Activated gamma-delta T cell (primary cell): ENCODE results near the gene EXOC4.

Experiments used
- DNase-seq: peaks from one replicate; lab custom pipeline; 2025; lab: John Stamatoyannopoulos, UW

EXOC4 gene

GRCh38 chr7:133539016-133539415 is 286.1 kb downstream of the EXOC4 start:
- DNase-seq: no peak

GRCh38 chr7:133540096-133540860 is 287.4 kb downstream of the EXOC4 start:
- no peak for DNase-seq

GRCh38 chr7:133542209-133542780 is 289.4 kb downstream of the EXOC4 start:
- no peak for DNase-seq

GRCh38 chr7:133543657-133544056 is 290.8 kb downstream of the EXOC4 start:
- no peak for DNase-seq

- DNase-seq: no peak
Observed at GRCh38 chr7:133545618-133546017, 292.7 kb downstream of the EXOC4 start.

- no peak for DNase-seq
Observed at GRCh38 chr7:133547981-133548380, 295.1 kb downstream of the EXOC4 start.

GRCh38 chr7:133549633-133550032 is 296.8 kb downstream of the EXOC4 start:
- DNase-seq: no peak

GRCh38 chr7:133550145-133550544 is 297.3 kb downstream of the EXOC4 start:
- DNase-seq: no peak

GRCh38 chr7:133550811-133551210 is 297.9 kb downstream of the EXOC4 start:
- DNase-seq: no peak

- no peak for DNase-seq
Observed at GRCh38 chr7:133551466-133551865, 298.6 kb downstream of the EXOC4 start.

GRCh38 chr7:133552079-133552478 is 299.2 kb downstream of the EXOC4 start:
- DNase-seq: no peak

- no peak for DNase-seq
Observed at GRCh38 chr7:133554330-133554729, 301.5 kb downstream of the EXOC4 start.

GRCh38 chr7:133556048-133556447 is 303.2 kb downstream of the EXOC4 start:
- no peak for DNase-seq

GRCh38 chr7:133556553-133556952 is 303.7 kb downstream of the EXOC4 start:
- DNase-seq: no peak

GRCh38 chr7:133560900-133561299 is 308.0 kb downstream of the EXOC4 start:
- DNase-seq: no peak

- no peak for DNase-seq
Observed at GRCh38 chr7:133561396-133561795, 308.5 kb downstream of the EXOC4 start.

GRCh38 chr7:133562621-133563020 is 309.7 kb downstream of the EXOC4 start:
- DNase-seq: no peak

GRCh38 chr7:133563251-133563650 is 310.4 kb downstream of the EXOC4 start:
- no peak for DNase-seq

- no peak for DNase-seq
Observed at GRCh38 chr7:133564484-133564883, 311.6 kb downstream of the EXOC4 start.

- no peak for DNase-seq
Observed at GRCh38 chr7:133568544-133568943, 315.7 kb downstream of the EXOC4 start.

GRCh38 chr7:133570321-133570720 is 317.4 kb downstream of the EXOC4 start:
- DNase-seq: no peak

- DNase-seq: no peak
Observed at GRCh38 chr7:133571076-133571475, 318.2 kb downstream of the EXOC4 start.

- no peak for DNase-seq
Observed at GRCh38 chr7:133572087-133572486, 319.2 kb downstream of the EXOC4 start.

- DNase-seq: no peak
Observed at GRCh38 chr7:133572843-133573242, 320.0 kb downstream of the EXOC4 start.
